ENCODE measurements around the gene LTV1. TPM values are rescaled to one million over a fixed set of nuclear protein-coding genes. Genes with fewer than 3 reads are reported as not detected.

Gene LTV1
- total and polyA plus RNA-seq, 2 of the 8 experiments (the other 6 are each of a cell fraction or from before 2014, with no cell fraction given), result 8.0 to 46.9 TPM

DNA sequence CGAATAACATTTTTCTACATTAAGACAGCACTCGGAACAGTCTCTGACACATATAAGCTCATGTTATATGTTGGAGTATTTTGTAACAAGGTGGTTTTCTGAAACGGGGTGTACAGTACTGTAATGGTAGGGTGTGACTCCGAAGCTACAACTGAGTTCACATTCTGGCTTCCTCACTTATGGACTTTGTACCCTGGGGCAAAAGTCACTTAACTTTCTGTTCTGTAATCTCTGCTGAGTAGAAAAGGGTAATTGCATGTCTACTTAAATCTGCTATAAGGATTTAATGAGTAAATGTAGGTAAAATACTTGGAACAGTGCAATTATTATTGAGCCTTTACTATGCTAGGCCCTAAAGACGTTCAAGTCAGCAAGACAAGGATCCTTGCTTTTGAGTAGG, 4.7 kb upstream of the LTV1 start (continued):
- TF ChIP-seq, protein P1, sequence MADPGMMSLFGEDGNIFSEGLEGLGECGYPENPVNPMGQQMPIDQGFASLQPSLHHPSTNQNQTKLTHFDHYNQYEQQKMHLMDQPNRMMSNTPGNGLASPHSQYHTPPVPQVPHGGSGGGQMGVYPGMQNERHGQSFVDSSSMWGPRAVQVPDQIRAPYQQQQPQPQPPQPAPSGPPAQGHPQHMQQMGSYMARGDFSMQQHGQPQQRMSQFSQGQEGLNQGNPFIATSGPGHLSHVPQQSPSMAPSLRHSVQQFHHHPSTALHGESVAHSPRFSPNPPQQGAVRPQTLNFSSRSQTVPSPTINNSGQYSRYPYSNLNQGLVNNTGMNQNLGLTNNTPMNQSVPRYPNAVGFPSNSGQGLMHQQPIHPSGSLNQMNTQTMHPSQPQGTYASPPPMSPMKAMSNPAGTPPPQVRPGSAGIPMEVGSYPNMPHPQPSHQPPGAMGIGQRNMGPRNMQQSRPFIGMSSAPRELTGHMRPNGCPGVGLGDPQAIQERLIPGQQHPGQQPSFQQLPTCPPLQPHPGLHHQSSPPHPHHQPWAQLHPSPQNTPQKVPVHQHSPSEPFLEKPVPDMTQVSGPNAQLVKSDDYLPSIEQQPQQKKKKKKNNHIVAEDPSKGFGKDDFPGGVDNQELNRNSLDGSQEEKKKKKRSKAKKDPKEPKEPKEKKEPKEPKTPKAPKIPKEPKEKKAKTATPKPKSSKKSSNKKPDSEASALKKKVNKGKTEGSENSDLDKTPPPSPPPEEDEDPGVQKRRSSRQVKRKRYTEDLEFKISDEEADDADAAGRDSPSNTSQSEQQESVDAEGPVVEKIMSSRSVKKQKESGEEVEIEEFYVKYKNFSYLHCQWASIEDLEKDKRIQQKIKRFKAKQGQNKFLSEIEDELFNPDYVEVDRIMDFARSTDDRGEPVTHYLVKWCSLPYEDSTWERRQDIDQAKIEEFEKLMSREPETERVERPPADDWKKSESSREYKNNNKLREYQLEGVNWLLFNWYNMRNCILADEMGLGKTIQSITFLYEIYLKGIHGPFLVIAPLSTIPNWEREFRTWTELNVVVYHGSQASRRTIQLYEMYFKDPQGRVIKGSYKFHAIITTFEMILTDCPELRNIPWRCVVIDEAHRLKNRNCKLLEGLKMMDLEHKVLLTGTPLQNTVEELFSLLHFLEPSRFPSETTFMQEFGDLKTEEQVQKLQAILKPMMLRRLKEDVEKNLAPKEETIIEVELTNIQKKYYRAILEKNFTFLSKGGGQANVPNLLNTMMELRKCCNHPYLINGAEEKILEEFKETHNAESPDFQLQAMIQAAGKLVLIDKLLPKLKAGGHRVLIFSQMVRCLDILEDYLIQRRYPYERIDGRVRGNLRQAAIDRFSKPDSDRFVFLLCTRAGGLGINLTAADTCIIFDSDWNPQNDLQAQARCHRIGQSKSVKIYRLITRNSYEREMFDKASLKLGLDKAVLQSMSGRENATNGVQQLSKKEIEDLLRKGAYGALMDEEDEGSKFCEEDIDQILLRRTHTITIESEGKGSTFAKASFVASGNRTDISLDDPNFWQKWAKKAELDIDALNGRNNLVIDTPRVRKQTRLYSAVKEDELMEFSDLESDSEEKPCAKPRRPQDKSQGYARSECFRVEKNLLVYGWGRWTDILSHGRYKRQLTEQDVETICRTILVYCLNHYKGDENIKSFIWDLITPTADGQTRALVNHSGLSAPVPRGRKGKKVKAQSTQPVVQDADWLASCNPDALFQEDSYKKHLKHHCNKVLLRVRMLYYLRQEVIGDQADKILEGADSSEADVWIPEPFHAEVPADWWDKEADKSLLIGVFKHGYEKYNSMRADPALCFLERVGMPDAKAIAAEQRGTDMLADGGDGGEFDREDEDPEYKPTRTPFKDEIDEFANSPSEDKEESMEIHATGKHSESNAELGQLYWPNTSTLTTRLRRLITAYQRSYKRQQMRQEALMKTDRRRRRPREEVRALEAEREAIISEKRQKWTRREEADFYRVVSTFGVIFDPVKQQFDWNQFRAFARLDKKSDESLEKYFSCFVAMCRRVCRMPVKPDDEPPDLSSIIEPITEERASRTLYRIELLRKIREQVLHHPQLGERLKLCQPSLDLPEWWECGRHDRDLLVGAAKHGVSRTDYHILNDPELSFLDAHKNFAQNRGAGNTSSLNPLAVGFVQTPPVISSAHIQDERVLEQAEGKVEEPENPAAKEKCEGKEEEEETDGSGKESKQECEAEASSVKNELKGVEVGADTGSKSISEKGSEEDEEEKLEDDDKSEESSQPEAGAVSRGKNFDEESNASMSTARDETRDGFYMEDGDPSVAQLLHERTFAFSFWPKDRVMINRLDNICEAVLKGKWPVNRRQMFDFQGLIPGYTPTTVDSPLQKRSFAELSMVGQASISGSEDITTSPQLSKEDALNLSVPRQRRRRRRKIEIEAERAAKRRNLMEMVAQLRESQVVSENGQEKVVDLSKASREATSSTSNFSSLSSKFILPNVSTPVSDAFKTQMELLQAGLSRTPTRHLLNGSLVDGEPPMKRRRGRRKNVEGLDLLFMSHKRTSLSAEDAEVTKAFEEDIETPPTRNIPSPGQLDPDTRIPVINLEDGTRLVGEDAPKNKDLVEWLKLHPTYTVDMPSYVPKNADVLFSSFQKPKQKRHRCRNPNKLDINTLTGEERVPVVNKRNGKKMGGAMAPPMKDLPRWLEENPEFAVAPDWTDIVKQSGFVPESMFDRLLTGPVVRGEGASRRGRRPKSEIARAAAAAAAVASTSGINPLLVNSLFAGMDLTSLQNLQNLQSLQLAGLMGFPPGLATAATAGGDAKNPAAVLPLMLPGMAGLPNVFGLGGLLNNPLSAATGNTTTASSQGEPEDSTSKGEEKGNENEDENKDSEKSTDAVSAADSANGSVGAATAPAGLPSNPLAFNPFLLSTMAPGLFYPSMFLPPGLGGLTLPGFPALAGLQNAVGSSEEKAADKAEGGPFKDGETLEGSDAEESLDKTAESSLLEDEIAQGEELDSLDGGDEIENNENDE (IDR thresholded peaks at IDR 0.05; ENCODE audit: insufficient replicate concordance, low read length), result no peak
- TF ChIP-seq, protein P2, sequence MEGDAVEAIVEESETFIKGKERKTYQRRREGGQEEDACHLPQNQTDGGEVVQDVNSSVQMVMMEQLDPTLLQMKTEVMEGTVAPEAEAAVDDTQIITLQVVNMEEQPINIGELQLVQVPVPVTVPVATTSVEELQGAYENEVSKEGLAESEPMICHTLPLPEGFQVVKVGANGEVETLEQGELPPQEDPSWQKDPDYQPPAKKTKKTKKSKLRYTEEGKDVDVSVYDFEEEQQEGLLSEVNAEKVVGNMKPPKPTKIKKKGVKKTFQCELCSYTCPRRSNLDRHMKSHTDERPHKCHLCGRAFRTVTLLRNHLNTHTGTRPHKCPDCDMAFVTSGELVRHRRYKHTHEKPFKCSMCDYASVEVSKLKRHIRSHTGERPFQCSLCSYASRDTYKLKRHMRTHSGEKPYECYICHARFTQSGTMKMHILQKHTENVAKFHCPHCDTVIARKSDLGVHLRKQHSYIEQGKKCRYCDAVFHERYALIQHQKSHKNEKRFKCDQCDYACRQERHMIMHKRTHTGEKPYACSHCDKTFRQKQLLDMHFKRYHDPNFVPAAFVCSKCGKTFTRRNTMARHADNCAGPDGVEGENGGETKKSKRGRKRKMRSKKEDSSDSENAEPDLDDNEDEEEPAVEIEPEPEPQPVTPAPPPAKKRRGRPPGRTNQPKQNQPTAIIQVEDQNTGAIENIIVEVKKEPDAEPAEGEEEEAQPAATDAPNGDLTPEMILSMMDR (IDR thresholded peaks at IDR 0.05; ENCODE audit: control extremely low read depth in 1 of 3, insufficient read depth in 1 of 3, low read depth in 1 of 3, low read length in 3 of 3), result no peak
- TF ChIP-seq CTBP2 (IDR thresholded peaks at IDR 0.05; ENCODE audit: borderline replicate concordance, insufficient read depth, insufficient read length, low read length) (no peak), SP1 (IDR thresholded peaks at IDR 0.05; ENCODE audit: low read depth, low read length) (no peak), TBP (IDR thresholded peaks at IDR 0.05; ENCODE audit: low read depth, low read length) (no peak), EGR1 (IDR thresholded peaks at IDR 0.05; ENCODE audit: borderline replicate concordance, low read depth, low read length) (no peak), CBX8 (IDR thresholded peaks at IDR 0.05; ENCODE audit: borderline replicate concordance, low read depth, low read length) (no peak)

All from H1 (cell line).